HG02610 (cell line): ENCODE measurements around the gene GFOD1.
"Not testable (repeated sequence)": the region's sequence is repeated elsewhere in the genome, so short reads cannot be mapped to it uniquely, and the experiment has no call there.

Experiments used
- ATAC-seq: cut with Tn5 transposase; IDR thresholded peaks from one replicate; pipeline ENCODE4 v1.9.1; 2021; ENCODE audit warnings: mild to moderate bottlenecking, moderate library complexity; ENCODE audit not compliant: unreplicated experiment

The GFOD1 gene

DNA sequence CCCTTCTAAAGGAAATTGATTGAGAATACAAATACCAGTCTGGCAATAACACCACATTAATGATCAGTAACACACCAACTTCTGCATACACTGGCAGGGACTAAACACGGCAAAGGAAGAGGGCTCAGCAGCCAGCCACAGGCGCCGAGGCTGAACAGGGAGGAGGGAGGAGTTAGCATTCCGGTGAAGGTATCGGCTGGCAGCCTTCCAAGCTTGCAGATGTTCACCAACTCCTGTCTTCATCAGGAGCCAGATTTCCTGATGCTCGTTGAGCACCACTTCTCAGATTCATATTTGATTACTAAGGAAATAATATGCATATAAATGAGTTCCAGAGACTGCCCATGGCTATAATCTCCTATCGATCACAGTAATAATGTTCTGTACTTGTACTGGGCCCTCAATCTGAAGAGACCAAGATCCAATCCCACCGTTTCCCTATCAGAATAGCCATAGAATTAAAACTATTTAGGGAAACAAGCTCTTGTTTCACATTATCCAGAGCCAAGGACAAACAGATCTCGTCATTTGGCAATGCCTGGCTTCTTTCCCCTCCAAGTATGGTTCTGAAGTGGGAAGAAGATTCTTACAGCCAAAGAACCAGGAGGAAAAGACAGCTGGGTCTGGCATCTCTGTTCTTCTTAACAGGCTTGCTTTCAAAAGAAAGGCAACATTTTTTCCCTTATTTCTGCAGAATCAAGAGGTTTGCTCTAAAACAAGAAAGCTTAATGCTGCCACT lies 42.2 kb downstream of the GFOD1 start:
- ATAC-seq, result peak; percentile 64

DNA sequence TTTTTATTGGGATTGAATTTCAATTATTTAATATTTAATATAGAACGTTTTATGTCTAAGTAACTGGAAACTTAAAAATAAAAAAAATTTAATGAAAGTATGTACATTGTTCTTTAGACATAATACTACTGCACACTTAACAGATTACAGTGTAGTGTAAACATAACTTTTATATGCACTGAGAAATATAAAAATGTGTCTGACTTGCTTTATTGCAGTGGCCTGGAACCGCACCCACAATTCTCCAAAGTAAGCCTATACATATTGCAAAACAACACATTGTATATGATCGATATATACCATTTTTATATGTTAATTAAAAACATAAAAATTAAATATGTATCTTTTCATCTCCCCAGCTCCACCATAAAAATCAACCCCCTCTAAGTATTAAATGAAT lies 42.8 kb downstream of the GFOD1 start:
- ATAC-seq, result no peak

DNA sequence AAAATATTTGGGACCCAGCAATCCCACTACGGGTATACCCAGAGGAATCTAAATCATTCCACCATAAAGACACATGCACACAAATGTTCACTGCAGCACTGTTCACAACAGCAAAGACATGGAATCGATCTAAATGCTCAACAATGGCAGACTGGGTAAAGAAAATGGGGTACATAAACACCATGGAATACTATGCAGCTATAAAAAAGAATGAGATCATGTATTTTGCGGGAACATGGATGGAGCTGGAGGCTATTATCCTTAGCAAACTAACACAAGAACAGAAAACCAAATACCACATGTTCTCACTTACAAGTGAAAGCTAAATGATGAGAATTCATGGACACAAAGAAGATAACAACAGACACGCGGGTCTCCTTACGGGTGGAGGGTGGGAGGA lies 43.4 kb downstream of the GFOD1 start:
- ATAC-seq, result not testable (repeated sequence)

DNA sequence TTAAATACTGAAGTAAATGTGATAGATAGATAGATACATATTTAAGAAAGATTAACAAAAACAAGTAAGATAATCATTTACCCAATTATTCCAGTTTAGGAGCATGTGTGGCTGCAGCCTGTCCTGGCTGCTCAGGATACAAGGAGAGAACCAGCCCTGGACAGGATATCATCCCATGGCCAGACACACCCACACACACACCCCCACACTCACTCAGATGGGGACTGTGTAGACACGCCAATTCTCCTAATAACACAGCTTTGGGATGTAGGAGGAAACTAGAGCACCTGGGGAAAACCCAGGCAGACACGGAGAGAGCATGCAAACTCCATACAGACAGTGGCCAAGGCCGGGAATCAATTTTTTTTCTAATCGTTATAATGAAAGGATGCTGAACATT lies 45.6 kb downstream of the GFOD1 start:
- ATAC-seq, result no peak

DNA sequence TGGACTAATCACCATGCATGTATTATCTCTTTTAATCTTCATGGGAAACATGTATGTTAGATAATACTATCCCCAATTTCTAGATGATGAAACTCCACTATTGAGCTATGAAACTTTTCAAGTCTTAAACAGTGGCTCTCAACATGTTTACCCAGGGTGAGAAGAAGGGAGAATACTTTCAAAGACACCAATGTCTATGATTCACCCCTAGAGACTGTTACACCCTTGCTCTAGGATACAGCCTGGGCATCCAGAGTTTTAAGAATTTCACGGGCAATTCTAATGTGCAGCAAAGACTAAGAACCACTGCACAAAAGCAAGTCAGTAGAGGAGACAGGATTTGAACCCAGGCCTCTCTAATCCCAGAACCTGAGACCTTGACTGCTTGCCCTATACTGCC lies 47.8 kb downstream of the GFOD1 start:
- ATAC-seq, result no peak

DNA sequence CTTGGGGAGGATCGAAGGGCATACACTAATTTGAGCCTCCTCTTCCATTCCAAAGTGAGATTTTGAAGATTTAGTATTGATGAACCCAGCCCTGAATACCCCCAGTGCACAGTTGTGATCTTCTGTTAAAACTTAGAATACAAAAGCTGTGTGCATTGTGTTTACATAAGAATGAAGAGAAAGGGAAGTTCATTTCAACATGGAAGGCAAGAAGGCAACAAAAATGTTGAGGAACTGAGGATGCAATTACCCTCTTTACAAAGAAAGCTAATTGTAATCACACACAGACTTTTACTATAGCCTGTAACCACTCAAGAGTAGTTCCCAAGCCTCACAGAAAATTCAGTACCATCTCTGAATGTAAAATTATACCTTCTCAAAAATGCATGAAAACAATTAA lies 49.3 kb downstream of the GFOD1 start:
- no peak for ATAC-seq

DNA sequence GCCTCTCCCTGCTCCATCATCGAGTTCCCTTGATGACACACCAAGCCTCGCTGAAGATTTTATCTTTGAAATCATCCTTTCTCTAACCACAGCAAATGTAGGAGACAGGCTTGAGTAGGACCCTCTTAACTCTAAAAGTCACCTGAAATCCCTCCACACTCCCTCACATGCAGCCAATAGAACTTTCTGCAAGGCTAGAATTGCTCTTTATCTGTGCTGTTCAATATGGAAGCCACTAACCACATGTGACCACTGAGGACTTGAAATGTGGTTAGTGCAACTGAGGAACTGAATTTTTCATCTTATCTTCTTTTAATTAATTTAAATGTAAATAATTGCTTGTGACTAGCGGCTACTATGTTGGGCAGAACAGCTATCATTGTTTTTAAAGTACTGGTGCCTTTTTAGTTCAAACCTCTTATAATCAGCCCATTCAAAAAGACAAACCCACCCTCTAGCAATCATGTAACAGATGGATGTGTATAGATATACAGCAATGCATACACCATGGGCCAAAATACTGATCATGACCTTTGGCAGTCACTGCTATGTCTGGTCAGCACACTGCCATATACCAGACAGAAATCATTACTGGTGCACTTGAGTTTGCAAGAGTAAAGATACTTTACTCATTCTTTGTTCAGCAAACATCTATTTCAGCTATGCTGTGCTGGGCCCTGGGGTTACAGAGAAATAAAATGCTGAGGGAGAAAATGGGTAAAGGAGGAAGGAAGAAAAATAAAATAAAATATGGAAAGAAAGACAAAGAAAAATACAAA lies 50.0 kb downstream of the GFOD1 start:
- ATAC-seq, result no peak

DNA sequence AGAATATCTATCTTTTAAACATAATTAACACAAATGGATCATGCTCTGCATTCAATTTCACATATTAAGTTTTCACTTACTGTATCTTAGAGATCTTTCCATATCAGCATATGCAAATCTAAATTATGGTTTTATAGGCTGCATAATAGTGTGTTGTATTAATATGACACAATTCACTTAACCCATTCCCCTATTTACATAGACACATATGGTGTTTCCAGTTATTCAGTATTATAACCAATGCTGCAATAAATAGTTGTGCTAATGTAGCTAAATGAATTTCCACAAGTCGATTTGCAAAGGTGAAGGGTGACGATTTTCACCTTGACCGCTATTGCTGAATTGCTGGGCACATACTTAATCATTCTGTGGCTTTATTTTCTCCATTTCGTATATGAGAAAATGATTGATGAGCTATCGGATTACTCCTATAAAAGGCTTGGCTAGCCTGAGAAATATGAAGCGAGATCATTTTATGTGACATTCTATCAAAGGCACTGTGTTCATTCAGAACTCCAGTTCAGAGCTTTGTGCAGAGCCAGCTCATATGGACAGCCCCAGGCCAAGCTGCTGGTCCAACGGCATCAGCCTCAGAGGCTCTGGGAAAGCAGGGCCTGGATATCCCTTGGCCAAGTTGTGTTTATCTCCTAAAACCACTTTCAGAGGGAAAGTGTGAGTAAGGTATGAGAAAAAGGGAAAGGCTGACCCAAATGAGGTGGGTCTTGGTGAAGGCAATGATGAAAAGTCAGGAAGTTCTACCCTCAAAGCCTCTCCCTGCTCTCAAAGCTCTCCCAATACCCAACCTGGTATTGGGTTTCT lies 50.8 kb downstream of the GFOD1 start:
- ATAC-seq, result no peak

DNA sequence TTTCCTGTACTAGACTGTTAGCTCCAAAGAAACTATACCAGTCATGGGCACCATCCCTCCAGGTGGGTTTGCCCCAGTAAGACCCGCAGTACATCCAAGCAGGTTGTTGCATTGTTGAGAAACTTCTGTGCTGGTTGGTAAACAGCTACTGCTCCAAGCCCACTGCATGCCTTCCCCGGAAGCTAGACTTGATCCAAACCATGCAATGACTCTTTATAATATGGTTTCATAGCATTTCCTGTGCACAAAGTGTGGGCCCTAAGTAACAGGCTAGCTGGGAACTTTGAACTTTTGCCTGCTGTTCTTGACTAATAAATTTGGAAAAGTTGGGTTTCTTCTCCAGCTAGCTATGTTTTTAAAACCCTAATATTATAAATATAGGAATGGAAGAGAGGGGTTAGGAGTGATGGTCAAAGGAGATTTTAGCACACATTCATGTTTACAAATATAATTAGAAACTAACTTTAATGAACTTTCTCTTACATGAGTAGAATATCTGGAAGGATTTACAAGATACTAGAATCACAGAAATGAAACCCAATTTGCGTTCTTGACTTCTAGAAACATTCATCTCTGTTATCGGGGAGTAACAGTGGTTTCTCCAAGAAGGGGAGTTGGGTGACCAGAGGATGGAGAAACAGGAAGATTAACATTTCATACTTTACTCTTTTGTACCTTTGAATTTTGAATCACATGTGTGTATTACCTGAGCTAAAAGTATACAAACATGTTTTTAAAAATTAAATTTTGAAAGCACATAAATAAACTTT lies 51.7 kb downstream of the GFOD1 start:
- no peak for ATAC-seq

DNA sequence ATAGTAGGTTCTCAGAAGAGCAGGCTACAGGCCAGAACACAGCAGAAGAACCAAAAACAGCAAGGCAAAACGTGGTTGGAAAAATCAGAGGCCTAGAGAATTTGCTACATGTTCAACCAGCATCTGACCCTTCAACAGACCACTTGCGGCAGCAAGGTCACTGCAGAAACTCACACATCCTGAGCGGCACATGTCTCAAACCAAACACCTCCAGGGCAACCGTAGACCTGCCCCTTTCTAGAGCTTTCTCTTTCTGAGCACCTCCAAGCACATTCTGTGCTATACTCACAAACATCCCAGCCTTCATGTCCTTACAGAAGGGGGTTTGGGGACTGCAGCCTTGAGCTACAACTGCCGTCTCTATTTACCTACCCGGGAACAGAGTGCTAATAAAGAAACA lies 52.6 kb downstream of the GFOD1 start:
- ATAC-seq, result no peak

DNA sequence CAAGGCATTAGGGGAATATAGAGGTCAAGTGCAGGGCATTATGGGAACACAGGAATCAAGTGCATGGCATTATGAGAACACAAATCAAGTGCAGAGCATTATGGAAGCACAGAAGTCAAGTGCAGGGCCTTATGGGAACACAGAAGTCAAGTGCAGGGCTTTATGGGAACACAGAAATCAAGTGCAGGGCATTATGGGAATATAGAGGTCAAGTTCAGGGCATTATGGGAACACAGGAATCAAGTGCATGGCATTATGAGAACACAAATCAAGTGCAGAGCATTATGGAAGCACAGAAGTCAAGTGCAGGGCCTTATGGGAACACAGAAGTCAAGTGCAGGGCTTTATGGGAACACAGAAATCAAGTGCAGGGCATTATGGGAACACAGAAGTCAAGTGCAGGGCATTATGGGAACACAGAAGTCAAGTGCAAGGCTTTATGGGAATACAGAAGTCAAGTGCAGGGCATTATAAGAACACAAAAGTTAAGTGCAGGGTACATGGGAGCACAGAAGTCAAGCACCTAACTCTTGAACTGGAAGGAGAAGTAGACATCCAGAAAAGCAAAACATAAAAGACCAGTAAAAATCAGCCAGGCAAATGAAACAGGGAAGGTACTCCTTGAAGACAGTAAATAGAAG lies 53.1 kb downstream of the GFOD1 start:
- not testable (repeated sequence) for ATAC-seq

DNA sequence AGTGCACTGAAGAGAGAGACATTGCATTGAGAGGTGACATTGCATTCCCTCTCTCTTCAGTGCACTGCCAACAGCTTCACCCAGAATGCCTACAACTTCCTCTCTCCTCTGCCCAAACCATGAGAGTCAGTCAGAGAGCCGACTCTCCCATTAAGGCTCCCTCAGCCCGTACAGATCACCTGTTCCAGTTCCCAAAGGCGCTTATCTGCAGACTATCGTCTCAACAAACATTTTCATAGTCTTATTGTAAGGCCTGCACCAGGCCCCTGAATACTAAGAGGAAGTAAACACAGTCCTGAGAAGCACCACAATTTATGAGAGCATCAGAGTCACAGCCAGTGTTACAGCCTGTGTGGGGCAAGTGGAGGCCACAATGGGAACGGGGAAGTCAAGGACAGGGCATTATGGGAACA lies 53.7 kb downstream of the GFOD1 start:
- no peak for ATAC-seq

DNA sequence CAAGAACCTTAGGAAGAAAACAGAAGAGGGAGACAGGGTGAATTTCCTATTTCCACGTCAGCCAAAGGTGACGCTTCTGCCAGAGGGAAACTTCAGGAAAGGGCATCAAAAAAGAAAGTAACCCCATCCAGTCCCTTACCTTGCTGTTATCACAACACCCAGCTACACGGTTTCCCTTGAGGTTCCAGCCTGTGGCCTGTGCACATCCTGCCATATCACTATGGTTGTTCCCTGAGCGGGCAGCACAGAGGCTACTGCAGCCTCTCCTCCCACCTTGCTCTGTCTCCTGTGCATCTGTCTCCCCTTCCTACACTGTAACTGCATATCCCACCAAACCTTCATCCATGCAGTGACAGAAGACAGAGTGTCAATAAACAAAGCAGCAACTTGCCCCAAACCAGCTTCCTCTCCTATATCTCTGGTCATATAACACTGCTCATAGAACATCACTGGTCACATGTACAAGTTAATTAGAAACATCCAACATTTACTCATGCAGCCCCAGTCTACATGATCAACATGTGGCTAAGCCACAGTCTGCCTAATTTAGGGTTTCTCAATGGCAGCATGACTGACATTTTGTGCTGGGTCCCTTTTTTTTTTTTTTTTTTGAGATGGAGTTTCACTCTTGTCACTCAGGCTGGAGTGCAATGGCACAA lies 54.7 kb downstream of the GFOD1 start:
- ATAC-seq, result no peak

DNA sequence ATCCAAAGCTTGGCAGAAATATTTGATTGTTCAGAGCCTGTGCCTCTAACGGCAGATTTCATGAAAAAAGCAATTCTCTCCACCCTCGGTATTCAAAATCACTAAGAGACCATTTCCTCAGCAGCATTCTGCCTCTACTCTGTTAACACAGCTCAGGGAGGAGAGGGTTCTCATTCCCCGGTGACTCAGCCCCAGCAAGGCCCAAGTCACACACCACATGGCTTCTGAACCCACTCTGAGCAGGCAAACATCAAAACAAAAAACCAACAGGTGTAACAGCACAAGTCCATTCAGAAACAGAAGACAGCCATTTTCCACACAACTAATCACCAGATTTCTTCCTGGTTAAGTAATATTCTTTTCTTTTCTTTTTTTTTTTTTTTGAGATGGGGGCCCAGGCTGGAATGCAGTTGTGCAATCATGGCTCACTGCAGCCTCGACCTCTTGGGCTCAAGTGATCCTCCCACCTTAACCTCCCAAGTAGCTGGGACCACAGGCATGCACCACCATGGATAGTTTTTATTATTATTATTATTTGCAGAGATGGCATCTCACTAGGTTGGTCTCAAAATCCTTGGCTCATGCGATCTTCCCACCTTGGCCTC lies 55.4 kb downstream of the GFOD1 start:
- ATAC-seq, result no peak

DNA sequence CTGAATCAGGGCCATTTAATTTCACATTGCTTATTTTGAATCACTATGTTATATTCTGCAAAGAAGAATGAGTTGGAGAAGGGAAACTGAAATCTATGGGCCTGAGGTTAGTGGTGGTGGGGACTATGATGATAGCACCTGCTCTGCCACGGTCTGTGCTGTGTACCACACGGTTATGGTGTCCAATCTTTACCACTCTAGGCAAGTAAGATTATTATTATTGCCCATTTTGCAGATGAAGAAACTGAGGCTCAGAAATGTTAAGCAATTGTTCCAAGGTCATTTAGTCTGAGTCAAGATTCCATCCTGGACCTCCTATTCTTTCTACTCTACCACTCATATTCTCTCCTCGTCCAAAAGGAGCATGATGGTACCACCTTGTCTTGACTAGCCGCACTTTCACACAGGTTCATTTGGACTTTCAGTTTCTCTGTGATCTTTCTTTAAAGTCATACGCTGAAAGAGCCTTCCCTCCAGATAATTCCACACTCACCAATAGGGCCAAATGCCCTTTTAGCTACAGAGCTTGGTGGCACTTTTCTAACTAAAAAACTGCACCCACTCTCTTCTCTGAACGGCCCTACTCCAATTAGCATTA lies 56.2 kb downstream of the GFOD1 start:
- ATAC-seq, result peak; percentile 12

DNA sequence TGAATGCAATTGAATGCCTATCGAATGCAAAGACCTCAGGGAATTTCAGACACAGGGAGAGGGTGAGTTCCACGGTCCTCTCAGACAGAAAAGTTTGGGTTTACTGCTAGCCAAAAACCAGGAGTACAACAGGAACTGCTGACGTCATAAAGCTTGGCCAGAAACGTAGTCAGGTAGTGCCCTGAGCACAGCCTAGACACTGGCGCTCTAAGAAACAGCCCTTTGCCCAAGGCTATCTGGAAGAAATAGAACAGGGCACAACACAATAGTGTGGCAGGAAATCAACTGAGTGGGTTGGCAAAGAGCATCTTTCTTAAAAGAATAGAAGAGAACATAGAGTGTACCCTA lies 58.0 kb downstream of the GFOD1 start:
- ATAC-seq, result no peak

DNA sequence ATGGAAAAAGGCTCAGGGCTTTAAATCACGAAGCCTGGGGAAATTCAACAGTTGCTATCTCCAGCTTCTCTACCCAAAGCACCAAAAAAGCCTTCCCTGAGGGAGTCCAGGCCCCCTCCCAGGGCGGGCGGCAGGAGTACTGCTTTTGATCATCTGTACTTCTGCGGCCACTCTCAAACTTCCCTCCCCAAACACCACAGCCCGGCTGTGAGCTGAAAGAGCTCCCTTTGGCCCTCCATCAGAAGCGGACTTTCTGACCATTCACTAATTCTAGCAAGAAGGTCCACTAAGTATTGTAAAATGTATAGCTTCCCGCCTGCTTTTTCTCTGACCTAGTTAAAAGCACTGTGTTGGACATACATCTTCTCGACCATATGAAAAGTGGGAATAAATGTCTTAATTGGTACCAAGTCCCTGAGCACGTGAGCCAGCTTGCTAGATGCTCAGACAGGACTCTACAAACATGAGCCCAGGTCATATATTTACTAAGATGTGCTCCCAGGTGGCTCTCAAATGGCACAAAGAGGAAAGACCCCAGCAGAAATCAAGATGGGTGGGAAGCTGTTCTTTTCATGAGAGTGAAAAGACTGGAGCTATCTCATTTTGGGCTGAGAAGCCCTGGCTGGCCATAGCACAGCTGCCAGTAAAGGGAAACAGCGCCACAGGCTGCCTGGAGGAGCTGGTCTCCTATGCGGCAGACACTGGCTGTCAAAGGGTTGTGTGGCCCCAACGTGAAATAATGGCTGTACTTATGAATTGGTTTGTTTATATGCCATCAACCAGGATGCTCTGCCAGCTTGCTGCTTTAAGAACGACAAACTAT lies 58.6 kb downstream of the GFOD1 start:
- peak; percentile 23 for ATAC-seq
